Mucosa of descending colon (tissue), 3 donors: Measurements from ENCODE around the gene UBE2D4. TPM values are rescaled to one million over a fixed set of nuclear protein-coding genes. Genes with fewer than 3 reads are reported as not detected.

Experiments
- ATAC-seq: fragments of 200-7000 bp; cut with Tn5 transposase; one replicate; pipeline ENCODE4 v1.9.1; 2020; ENCODE audit warnings: mild to moderate bottlenecking, moderate library complexity
- DNase-seq, 3 donors: peaks; one replicate each; pipeline ENCODE4 v3.0.0-alpha.2; 2020
- H3K36me3 ChIP-seq: fragments of 200-600 bp; one replicate; pipeline ENCODE4 v1.8.0; 2021; ENCODE audit warnings: low read depth, mild to moderate bottlenecking
- H3K4me1 ChIP-seq: fragments of 200-600 bp; one replicate; pipeline ENCODE4 v1.8.0; 2021; ENCODE audit warnings: low read depth, mild to moderate bottlenecking
- H3K4me3 ChIP-seq: fragments of 200-600 bp; one replicate; pipeline ENCODE4 v1.8.0; 2021; ENCODE audit warnings: mild to moderate bottlenecking
- H3K9me3 ChIP-seq: fragments of 200-600 bp; one replicate; pipeline ENCODE4 v1.8.0; 2021; ENCODE audit warnings: mild to moderate bottlenecking
- CTCF ChIP-seq: fragments of 200-600 bp; IDR thresholded peaks from one replicate; pipeline ENCODE4 v1.8.0; 2022; ENCODE audit warnings: antibody characterized with exemption, mild to moderate bottlenecking
- intact Hi-C, 2 donors: fragments of 100-400 bp; cut with DNase I in 1 of 2; cut with micrococcal nuclease in 1 of 2; formaldehyde crosslinking; loops; one replicate each; pipeline versions ENCODE4 v1.11.0 to v1.11.1; 2022; cut with DNase I, micrococcal nuclease
- total RNA-seq, 3 donors: library from RNA; stranded (reverse); fragmentation: NEBNext Ultra II Directional in 2 of 3; extraction: Animal tissue kit (Norgen Biotek cat#: 25700) in 2 of 3; gene quantifications; one replicate each; pipeline versions ENCODE4 v1.2.1 to v1.2.4, GENCODE V29; 2021 to 2023
- donor health status: DM: no; HTN: no; CAD: no; lungs with moderate emphysema.
- donor health status: DM: no; HTN: no; CAD: no.
- donor health status: DM: no; HTN: yes; CAD: no.

Gene UBE2D4
- total RNA-seq, 3 donors from 2014 or later: 11.5 to 20.7 (median 11.8) TPM

GRCh38 chr7:43880596-43880995, 45.6 kb upstream of the UBE2D4 start:
- no peak for TF ChIP-seq CTCF
- ATAC-seq (no peak), DNase-seq (no peak)
- H3K4me3 ChIP-seq: no peak overlapping the region
- peaks cover 13% of the 10 kb centered on the region for H3K36me3 ChIP-seq
- intact Hi-C loops: no loop called here
- H3K4me1 ChIP-seq: no peaks in the 10 kb centered on the region
- no peaks in the 10 kb centered on the region for H3K9me3 ChIP-seq

GRCh38 chr7:43884209-43884608, 42.0 kb upstream of the UBE2D4 start:
- ATAC-seq (no peak), DNase-seq (no peak)
- Histone ChIP-seq H3K4me1 (no peaks in the 10 kb centered on the region), H3K36me3 (no peaks in the 10 kb centered on the region), H3K9me3 (no peaks in the 10 kb centered on the region), H3K4me3 (no peak overlapping the region)
- intact Hi-C loops: no loop called here
- no peak for TF ChIP-seq CTCF

GRCh38 chr7:43884617-43885016, 41.6 kb upstream of the UBE2D4 start:
- DNase-seq (no peak), ATAC-seq (no peak)
- H3K9me3 ChIP-seq: no peaks in the 10 kb centered on the region
- peaks cover 4% of the 10 kb centered on the region for H3K4me1 ChIP-seq
- H3K4me3 ChIP-seq: no peak overlapping the region
- no peaks in the 10 kb centered on the region for H3K36me3 ChIP-seq
- TF ChIP-seq CTCF: no peak
- intact Hi-C loops: no loop called here

- DNase-seq (no peak), ATAC-seq (no peak)
- intact Hi-C loops: no loop called here
- Histone ChIP-seq H3K9me3 (no peaks in the 10 kb centered on the region), H3K4me3 (no peak overlapping the region), H3K36me3 (no peaks in the 10 kb centered on the region), H3K4me1 (peaks cover 7% of the 10 kb centered on the region)
- TF ChIP-seq CTCF: no peak
These were observed 37.0 kb upstream of the UBE2D4 start for GRCh38 chr7:43888993-43889945.

GRCh38 chr7:43890468-43890867, 35.8 kb upstream of the UBE2D4 start:
- no peak for DNase-seq
- intact Hi-C loops: no loop called here
- no peak overlapping the region for H3K4me3 ChIP-seq
- H3K36me3 ChIP-seq: no peaks in the 10 kb centered on the region
- peaks cover 7% of the 10 kb centered on the region for H3K4me1 ChIP-seq
- no peak for TF ChIP-seq CTCF
- H3K9me3 ChIP-seq: no peaks in the 10 kb centered on the region
- no peak for ATAC-seq
